ENCODE results near the gene DEPDC5.
"Not testable (repeated sequence)": the region's sequence is repeated elsewhere in the genome, so short reads cannot be mapped to it uniquely, and the experiment has no call there.

The DEPDC5 gene

GRCh38 chr22:31753634-31754501 lies at the start of gene DEPDC5:
TSS of gene DEPDC5 (plus strand) at chr22:31754019. CDS start at chr22:31754922, 903 bp downstream.
- peak; percentile 98 for DNase-seq

GRCh38 chr22:31707519-31707918 lies 46.3 kb upstream of the DEPDC5 start:
- DNase-seq = no peak

- not testable (repeated sequence) for DNase-seq
Observed at GRCh38 chr22:31711226-31711625, 42.6 kb upstream of the DEPDC5 start.

- DNase-seq = no peak
Observed at GRCh38 chr22:31715147-31715778, 38.6 kb upstream of the DEPDC5 start.

- no peak for DNase-seq
Observed at GRCh38 chr22:31719850-31720471, 33.9 kb upstream of the DEPDC5 start.

- DNase-seq = no peak
Observed at GRCh38 chr22:31723723-31724122, 30.1 kb upstream of the DEPDC5 start.

- no peak for DNase-seq
Observed at GRCh38 chr22:31726692-31727091, 27.1 kb upstream of the DEPDC5 start.

- peak; percentile 40 for DNase-seq
Observed at GRCh38 chr22:31728857-31729256, 25.0 kb upstream of the DEPDC5 start.

- no peak for DNase-seq
Observed at GRCh38 chr22:31730344-31730711, 23.5 kb upstream of the DEPDC5 start.

- no peak for DNase-seq
Observed at GRCh38 chr22:31732089-31732829, 21.6 kb upstream of the DEPDC5 start.

GRCh38 chr22:31733580-31734079 lies 20.2 kb upstream of the DEPDC5 start:
- DNase-seq = no peak

GRCh38 chr22:31734512-31734911 lies 19.3 kb upstream of the DEPDC5 start:
- no peak for DNase-seq

- DNase-seq = no peak
Observed at GRCh38 chr22:31736458-31736857, 17.4 kb upstream of the DEPDC5 start.

- no peak for DNase-seq
Observed at GRCh38 chr22:31737932-31738331, 15.9 kb upstream of the DEPDC5 start.

- DNase-seq = no peak
Observed at GRCh38 chr22:31738566-31738965, 15.3 kb upstream of the DEPDC5 start.

GRCh38 chr22:31739795-31740201 lies 14.0 kb upstream of the DEPDC5 start:
- peak; percentile 21 for DNase-seq

- DNase-seq = not testable (repeated sequence)
Observed at GRCh38 chr22:31740314-31740713, 13.5 kb upstream of the DEPDC5 start.

GRCh38 chr22:31742115-31742514 lies 11.7 kb upstream of the DEPDC5 start:
- no peak for DNase-seq

GRCh38 chr22:31742682-31743081 lies 11.1 kb upstream of the DEPDC5 start:
- no peak for DNase-seq

GRCh38 chr22:31743871-31744270 lies 9.9 kb upstream of the DEPDC5 start:
- no peak for DNase-seq

- no peak for DNase-seq
Observed at GRCh38 chr22:31747441-31747840, 6.4 kb upstream of the DEPDC5 start.

GRCh38 chr22:31748490-31748889 lies 5.3 kb upstream of the DEPDC5 start:
- peak; percentile 32 for DNase-seq
